ENCODE data around the gene UCMA.

Gene UCMA

DNA sequence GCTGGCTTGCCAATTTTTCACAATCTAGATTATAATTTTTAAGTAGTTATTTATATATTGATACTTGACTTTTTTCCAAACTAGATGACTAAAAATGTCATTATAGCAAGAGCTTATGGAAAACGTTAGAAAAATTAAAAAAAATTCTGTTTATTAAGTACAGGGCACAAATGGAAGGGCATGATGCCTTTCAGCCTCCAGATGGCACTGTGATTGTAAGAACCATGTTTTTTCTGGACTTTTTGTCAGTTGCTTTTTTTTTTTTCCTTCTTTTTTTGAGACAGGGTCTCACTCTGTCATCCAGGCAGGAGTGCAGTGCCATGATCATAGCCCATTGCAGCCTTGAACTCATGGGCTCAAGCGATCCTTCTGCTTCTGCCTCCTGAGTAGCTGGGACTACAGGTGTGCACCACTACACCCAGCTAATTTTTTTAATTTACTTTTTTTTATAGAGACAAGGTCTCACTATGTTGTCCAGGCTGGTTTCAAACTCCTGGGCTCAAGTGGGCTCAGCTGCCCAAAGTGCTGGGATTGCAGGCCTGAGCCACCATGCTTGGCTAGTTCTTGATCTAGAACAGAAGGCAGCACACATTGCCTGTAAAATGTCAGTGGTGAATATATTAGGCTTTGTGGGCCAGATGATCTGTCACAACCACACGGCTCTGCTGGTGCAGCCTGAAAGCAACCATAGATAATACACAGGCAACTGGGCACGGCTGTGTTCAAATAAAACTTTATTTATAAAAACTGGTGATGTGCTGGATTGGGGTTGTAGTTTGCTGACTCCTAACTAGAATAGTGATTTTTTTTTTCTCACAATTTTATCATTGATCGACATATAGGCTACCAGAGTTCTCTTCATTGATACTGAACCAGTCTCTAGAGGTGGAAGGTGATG, 27.4 kb downstream of the UCMA start:
- Histone ChIP-seq H3K36me3 (replicated peaks) (no peaks in the 10 kb centered on the region), H3K27me3 (replicated peaks) (no peaks in the 10 kb centered on the region), H3K27ac (no peak overlapping the region), H3K4me3 (ENCODE audit: low read depth, low read length) (no peak overlapping the region)
- TF ChIP-seq, protein P1, sequence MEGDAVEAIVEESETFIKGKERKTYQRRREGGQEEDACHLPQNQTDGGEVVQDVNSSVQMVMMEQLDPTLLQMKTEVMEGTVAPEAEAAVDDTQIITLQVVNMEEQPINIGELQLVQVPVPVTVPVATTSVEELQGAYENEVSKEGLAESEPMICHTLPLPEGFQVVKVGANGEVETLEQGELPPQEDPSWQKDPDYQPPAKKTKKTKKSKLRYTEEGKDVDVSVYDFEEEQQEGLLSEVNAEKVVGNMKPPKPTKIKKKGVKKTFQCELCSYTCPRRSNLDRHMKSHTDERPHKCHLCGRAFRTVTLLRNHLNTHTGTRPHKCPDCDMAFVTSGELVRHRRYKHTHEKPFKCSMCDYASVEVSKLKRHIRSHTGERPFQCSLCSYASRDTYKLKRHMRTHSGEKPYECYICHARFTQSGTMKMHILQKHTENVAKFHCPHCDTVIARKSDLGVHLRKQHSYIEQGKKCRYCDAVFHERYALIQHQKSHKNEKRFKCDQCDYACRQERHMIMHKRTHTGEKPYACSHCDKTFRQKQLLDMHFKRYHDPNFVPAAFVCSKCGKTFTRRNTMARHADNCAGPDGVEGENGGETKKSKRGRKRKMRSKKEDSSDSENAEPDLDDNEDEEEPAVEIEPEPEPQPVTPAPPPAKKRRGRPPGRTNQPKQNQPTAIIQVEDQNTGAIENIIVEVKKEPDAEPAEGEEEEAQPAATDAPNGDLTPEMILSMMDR (IDR thresholded peaks at IDR 0.05; ENCODE audit: low read depth, low read length, missing control alignments), result peak; percentile 68
- DNase-seq, result peak; percentile 26
- in situ Hi-C loops (cut with HindIII; ENCODE audit: low pct_ligation_motif_present, low sequenced_read_pairs), result no loop called here

DNA sequence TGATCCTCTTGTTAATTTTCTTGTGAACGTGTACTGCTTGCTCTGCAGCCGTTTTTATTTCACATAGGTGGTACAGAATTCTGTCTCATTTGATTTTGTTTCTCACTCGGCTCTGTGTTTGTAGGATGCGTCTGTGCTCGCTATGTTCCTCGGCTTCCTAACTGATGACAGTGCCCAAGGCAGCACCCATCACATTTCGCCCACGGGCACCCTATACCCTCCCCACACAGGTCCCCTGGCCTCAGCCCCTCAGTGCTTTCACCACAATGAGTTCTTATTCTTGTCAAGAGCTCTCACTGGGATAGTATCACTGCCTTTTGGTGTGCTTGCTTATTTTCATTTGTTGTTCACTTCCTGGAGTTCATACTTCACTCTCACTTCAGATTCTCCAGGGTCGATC, 28.1 kb downstream of the UCMA start:
- Histone ChIP-seq H3K27me3 (replicated peaks) (no peaks in the 10 kb centered on the region), H3K4me3 (ENCODE audit: low read depth, low read length) (no peak overlapping the region), H3K36me3 (replicated peaks) (no peaks in the 10 kb centered on the region), H3K27ac (no peak overlapping the region)
- TF ChIP-seq, protein P1 (IDR thresholded peaks at IDR 0.05; ENCODE audit: low read depth, low read length, missing control alignments), result no peak
- DNase-seq, result no peak
- in situ Hi-C loops (cut with HindIII; ENCODE audit: low pct_ligation_motif_present, low sequenced_read_pairs), result no loop called here

DNA sequence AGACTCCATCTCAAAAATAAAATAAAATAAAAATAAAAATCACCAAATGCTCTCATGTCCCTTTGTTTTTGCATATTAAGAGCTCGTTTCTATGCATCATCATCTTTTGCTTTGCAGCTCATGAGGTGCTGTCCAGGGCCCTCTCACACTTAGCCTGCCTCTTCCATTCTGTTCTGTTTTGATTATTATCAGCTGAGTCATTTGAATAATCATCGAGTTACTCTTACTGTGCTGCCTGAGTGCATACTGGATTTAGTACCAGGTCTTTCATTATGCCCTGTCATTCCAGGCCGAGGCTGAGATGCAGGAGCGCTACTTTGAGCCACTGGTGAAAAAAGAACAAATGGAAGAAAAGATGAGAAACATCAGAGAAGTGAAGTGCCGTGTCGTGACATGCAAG, 33.0 kb downstream of the UCMA start:
- Histone ChIP-seq H3K36me3 (replicated peaks) (no peaks in the 10 kb centered on the region), H3K27ac (no peak overlapping the region), H3K4me3 (ENCODE audit: low read depth, low read length) (no peak overlapping the region), H3K27me3 (replicated peaks) (no peaks in the 10 kb centered on the region)
- TF ChIP-seq, protein P1 (IDR thresholded peaks at IDR 0.05; ENCODE audit: low read depth, low read length, missing control alignments), result no peak
- in situ Hi-C loops (cut with HindIII; ENCODE audit: low pct_ligation_motif_present, low sequenced_read_pairs), result no loop called here
- DNase-seq, result peak; percentile 21

DNA sequence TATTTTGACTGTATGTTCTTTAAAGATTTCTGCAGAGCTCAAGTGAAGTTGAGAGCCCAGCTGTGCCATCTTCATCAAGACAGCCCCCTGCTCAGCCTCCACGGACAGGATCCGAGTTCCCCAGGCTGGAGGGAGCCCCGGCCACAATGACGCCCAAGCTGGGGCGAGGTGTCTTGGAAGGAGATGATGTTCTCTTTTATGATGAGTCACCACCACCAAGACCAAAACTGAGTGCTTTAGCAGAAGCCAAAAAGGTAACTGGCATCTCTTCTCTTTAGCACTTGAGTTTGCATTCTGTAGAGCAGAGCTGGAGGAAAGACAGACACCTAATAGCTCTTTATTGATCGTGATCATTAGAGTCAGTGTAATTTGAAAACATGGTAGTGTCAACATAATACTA, 39.2 kb downstream of the UCMA start:
- no peak overlapping the region for H3K27ac ChIP-seq
- H3K4me3 ChIP-seq (ENCODE audit: low read depth, low read length), result no peak overlapping the region
- TF ChIP-seq, protein P1 (IDR thresholded peaks at IDR 0.05; ENCODE audit: low read depth, low read length, missing control alignments), result no peak
- no peak for DNase-seq
- H3K36me3 ChIP-seq (replicated peaks), result no peaks in the 10 kb centered on the region
- in situ Hi-C loops (cut with HindIII; ENCODE audit: low pct_ligation_motif_present, low sequenced_read_pairs), result no loop called here
- H3K27me3 ChIP-seq (replicated peaks), result no peaks in the 10 kb centered on the region

DNA sequence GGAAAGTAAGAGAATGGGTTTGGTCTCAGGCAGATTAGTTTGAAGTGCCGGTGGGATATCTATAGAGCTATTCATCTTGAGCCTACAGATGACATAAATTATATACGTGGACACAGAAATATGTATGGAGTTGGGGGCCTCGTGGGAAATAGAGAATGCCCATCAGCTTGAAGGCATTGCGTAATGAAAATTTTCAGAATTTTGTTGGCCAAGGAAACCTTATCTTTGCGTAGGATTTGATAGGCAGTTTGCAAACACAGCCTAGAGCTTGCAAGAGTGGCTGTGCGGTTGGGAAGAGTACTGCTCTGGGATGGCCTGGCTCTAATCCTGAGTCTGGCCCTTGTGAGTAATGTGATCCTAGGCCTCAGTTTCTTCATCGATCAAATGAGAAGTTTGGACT, 40.5 kb downstream of the UCMA start:
- Histone ChIP-seq H3K27me3 (replicated peaks) (no peaks in the 10 kb centered on the region), H3K36me3 (replicated peaks) (no peaks in the 10 kb centered on the region), H3K27ac (no peak overlapping the region), H3K4me3 (ENCODE audit: low read depth, low read length) (no peak overlapping the region)
- TF ChIP-seq, protein P1 (IDR thresholded peaks at IDR 0.05; ENCODE audit: low read depth, low read length, missing control alignments), result no peak
- DNase-seq, result no peak
- in situ Hi-C loops (cut with HindIII; ENCODE audit: low pct_ligation_motif_present, low sequenced_read_pairs), result no loop called here
